Mesothelial cell of epicardium (in vitro differentiated cells): ENCODE data around the gene FAAH. TPM values are rescaled to one million over a fixed set of nuclear protein-coding genes. Genes with fewer than 3 reads are reported as not detected.
"Not testable (repeated sequence)": the region's sequence is repeated elsewhere in the genome, so short reads cannot be mapped to it uniquely, and the experiment has no call there.

Source experiments
- DNase-seq, 2 experiments: peaks; one replicate each; pipeline ENCODE4 v3.0.0; 2021; ENCODE audit warnings: low spot score in 2 of 2; ENCODE audit not compliant: unreplicated experiment in 2 of 2
- H3K27ac Mint-ChIP-seq: 2 replicates; pipeline ENCODE4 v1.8.0; 2021; ENCODE audit warnings: mixed read lengths
- H3K27me3 Mint-ChIP-seq: 2 replicates; pipeline ENCODE4 v1.8.0; 2021; ENCODE audit warnings: low read depth, mixed read lengths
- H3K36me3 Mint-ChIP-seq: 2 replicates; pipeline ENCODE4 v1.8.0; 2021; ENCODE audit warnings: mixed read lengths
- H3K4me1 Mint-ChIP-seq: 2 replicates; pipeline ENCODE4 v1.8.0; 2021; ENCODE audit warnings: mixed read lengths
- H3K4me3 Mint-ChIP-seq: 2 replicates; pipeline ENCODE4 v1.8.0; 2021; ENCODE audit warnings: mild to moderate bottlenecking, moderate library complexity, mixed read lengths
- H3K9me3 Mint-ChIP-seq: 2 replicates; pipeline ENCODE4 v1.8.0; 2021; ENCODE audit warnings: mixed read lengths
- total RNA-seq: library from RNA; stranded (reverse); gene quantifications from 3 replicates; pipeline ENCODE4 v1.2.1, GENCODE V29; 2021
- TF ChIP-seq, protein P1 (sequence below): fragments of 200-600 bp; sonication (generic); IDR thresholded peaks from one replicate; pipeline ENCODE4 v1.5.0; 2021; ENCODE audit warnings: antibody characterized with exemption; ENCODE audit not compliant: unreplicated experiment

Gene FAAH
- total RNA-seq, 1 donor from 2014 or later, result 35.0 TPM

DNA sequence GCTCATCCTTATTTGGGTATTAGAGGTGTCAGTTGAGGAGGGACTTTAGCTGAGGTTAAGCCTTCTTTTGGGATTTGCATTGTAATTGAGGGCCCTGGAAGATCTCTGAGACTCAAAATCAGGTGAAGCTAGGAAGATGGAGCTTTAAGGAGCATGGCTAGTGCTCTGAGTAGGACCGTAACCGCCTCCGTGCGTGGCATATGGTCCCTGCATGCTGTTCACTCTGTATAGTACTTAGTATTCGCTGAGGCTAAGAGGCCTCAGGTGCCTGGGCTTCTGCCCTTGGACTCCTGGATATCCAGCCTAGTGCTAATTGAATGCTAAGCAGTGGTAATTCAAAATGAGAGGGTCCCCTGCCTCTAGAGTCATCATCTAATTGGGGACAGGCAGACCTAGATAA is 31.0 kb upstream of the FAAH start:
- Mint-ChIP-seq H3K27ac (no peak overlapping the region), H3K9me3 (no peaks in the 10 kb centered on the region), H3K27me3 (no peaks in the 10 kb centered on the region), H3K4me1 (peaks cover 2% of the 10 kb centered on the region), H3K36me3 (peaks cover 24% of the 10 kb centered on the region), H3K4me3 (no peak overlapping the region)
- no peak for DNase-seq
- TF ChIP-seq, protein P1, sequence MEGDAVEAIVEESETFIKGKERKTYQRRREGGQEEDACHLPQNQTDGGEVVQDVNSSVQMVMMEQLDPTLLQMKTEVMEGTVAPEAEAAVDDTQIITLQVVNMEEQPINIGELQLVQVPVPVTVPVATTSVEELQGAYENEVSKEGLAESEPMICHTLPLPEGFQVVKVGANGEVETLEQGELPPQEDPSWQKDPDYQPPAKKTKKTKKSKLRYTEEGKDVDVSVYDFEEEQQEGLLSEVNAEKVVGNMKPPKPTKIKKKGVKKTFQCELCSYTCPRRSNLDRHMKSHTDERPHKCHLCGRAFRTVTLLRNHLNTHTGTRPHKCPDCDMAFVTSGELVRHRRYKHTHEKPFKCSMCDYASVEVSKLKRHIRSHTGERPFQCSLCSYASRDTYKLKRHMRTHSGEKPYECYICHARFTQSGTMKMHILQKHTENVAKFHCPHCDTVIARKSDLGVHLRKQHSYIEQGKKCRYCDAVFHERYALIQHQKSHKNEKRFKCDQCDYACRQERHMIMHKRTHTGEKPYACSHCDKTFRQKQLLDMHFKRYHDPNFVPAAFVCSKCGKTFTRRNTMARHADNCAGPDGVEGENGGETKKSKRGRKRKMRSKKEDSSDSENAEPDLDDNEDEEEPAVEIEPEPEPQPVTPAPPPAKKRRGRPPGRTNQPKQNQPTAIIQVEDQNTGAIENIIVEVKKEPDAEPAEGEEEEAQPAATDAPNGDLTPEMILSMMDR, result no peak

DNA sequence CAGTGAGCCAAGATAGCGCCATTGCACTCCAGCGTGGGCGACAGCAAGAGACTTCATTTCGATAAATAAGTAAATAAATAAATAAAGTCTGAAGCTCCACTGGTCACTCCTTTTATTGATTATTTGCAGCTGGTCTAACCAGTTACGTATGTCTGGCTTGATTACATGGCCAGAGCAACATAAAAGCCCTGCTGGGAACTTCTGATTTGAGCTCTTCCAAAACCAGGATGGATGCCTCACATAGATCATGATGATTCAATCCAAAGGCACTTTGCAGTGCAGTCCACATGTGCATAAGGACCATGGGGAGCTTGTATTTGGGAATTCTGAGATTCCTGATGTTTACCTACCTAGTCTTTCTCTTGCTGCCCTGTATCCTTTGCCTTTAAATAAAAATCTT is 29.5 kb upstream of the FAAH start:
- TF ChIP-seq, protein P1, result no peak
- no peaks in the 10 kb centered on the region for H3K9me3 Mint-ChIP-seq
- no peak overlapping the region for H3K4me3 Mint-ChIP-seq
- no peaks in the 10 kb centered on the region for H3K27me3 Mint-ChIP-seq
- peaks cover 2% of the 10 kb centered on the region for H3K4me1 Mint-ChIP-seq
- H3K27ac Mint-ChIP-seq, result no peak overlapping the region
- peaks cover 23% of the 10 kb centered on the region for H3K36me3 Mint-ChIP-seq
- no peak for DNase-seq

DNA sequence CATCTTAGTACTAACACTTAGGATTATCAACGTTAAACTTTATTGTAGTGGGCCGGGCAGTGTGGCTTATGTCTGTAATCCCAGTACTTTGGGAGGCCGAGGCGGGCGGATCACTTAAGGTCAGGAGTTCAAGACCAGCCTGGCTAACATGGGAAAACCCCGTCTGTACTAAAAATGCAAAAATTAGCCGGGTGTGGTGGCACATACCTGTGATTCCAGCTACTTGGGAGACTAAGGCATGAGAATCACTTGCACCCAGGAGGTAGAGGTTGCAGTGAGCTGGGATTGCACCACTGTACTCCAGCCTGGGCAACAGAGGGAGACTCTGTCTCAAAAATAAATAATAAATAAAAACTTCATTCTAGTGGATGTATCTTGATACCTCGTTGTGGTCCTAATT is 28.3 kb upstream of the FAAH start:
- H3K9me3 Mint-ChIP-seq, H3K27me3 Mint-ChIP-seq, H3K4me3 Mint-ChIP-seq, H3K4me1 Mint-ChIP-seq, H3K27ac Mint-ChIP-seq, DNase-seq: not testable (repeated sequence)
- H3K36me3 Mint-ChIP-seq, result peaks cover 23% of the 10 kb centered on the region

DNA sequence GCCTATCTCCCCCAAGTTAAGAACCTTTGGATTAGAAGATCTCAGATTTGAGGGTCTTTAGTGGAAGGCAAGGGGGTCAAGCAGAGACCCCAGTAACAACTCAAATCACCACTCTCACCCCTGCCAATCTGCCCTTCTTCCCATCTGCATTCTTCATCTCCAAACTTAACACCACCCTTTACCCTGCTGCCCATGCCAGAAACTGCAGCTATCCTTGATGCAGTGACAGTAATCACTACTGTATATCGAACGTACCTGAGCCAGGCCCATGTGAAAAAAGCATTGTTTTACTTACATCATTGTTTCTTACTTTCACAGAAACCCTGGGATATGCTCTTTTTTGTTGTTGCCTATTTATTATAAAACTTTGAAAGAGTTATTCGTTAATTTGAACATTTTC is 27.0 kb upstream of the FAAH start:
- Mint-ChIP-seq H3K27ac (no peak overlapping the region), H3K9me3 (no peaks in the 10 kb centered on the region), H3K27me3 (no peaks in the 10 kb centered on the region), H3K4me3 (no peak overlapping the region), H3K36me3 (peaks cover 23% of the 10 kb centered on the region), H3K4me1 (peaks cover 2% of the 10 kb centered on the region)
- no peak for DNase-seq
- TF ChIP-seq, protein P1, result no peak

DNA sequence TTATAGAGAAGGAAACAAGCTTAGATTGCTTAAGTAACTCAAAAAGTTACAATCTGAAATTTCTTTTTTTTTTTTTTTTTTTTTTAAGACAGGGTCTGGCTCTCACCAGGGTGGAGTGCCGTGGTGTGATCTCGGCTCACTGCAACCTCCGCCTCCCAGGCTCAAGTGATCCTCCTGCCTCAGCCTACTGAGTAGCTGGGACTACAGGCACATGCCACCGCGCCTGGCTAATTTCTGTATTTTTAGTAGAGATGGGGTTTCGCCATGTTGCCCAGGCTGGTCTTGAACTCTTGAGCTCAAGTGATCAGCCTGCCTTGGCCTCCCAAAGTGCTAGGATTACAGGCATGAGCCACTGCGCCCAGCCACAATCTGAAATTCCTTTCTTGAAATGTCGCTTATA is 26.4 kb upstream of the FAAH start:
- not testable (repeated sequence) for H3K4me1 Mint-ChIP-seq, H3K27me3 Mint-ChIP-seq, H3K9me3 Mint-ChIP-seq, DNase-seq, H3K27ac Mint-ChIP-seq, H3K4me3 Mint-ChIP-seq
- H3K36me3 Mint-ChIP-seq, result peaks cover 20% of the 10 kb centered on the region

DNA sequence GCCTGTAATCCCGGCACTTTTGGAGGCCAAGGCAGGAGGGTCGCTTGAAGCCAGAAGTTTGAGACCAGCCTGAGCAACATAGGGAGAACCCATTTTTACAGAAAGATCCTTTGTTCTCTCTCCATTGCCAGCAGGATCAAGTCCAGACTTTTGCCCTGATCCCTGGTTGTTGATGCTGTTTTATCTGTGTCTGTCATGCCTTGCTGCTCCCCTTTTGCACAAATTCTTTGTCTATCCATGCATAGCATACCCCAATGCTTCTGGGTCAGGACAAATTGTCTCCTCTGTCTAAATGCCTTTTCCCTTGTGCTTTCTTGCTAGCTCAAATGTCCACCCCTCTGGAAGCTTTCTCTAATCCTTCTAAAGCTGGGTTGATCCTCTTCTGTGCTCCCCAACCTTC is 25.3 kb upstream of the FAAH start:
- TF ChIP-seq, protein P1, result no peak
- H3K27me3 Mint-ChIP-seq, result no peaks in the 10 kb centered on the region
- no peaks in the 10 kb centered on the region for H3K9me3 Mint-ChIP-seq
- H3K4me1 Mint-ChIP-seq, result peaks cover 5% of the 10 kb centered on the region
- H3K4me3 Mint-ChIP-seq, result no peak overlapping the region
- DNase-seq, result no peak
- no peak overlapping the region for H3K27ac Mint-ChIP-seq
- peaks cover 16% of the 10 kb centered on the region for H3K36me3 Mint-ChIP-seq

DNA sequence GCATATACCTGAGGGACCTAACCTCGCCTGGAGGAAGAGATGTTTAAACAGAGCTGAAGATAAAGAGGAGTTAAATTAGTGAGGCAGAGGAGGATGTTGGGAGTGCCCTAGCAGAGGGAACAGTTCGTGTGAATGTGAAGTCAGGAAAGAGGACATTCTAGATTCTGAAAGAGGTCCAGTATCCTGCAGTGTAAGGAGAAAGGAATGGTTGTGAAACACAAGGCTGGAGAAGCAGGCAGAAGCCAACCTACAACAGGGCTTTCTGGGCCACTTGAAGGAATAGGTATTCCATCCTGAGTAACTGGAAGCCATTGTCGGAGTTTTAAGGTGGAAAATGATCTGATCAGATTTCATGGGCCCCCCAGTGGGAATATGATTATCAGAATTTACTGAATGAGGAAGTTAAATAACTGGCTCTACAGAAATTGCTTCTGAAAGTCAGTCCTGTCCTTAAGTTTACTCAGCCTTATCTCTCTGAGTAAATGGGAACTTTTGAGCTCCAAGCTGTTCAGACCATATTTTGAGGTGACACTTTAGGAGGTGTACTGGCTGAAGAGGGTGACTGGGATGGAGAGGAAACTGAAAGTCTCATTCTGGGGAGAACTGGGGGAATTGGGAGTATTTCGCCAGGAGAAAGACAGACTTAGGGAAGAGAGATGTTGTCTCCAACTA is 24.4 kb upstream of the FAAH start:
- Mint-ChIP-seq H3K36me3 (peaks cover 15% of the 10 kb centered on the region), H3K9me3 (no peaks in the 10 kb centered on the region), H3K27ac (no peak overlapping the region), H3K27me3 (no peaks in the 10 kb centered on the region), H3K4me3 (no peak overlapping the region), H3K4me1 (peaks cover 5% of the 10 kb centered on the region)
- DNase-seq, result no peak
- TF ChIP-seq, protein P1, result no peak
